Activated naive CD4-positive, alpha-beta T cell treated with anti-CD3 and anti-CD28 coated beads, Interleukin-2, amount 10 ng/mL, durations not matched to agents 7 days and 5 days (primary cell): ENCODE measurements around the gene NOD1.
A peak's percentile ranks its signal among the peaks of the same experiment; 100 is the strongest.
"Not testable (repeated sequence)": the region's sequence is repeated elsewhere in the genome, so short reads cannot be mapped to it uniquely, and the experiment has no call there.

ENCODE experiments used
- CTCF ChIA-PET: fragments of 350-600 bp; sonication (Branson Sonifier 250); formaldehyde crosslinking; loops from one replicate; lab custom pipeline; 2021; ENCODE audit warnings: antibody characterized with exemption; lab: Charles Lee
- DNase-seq: peaks from one replicate; pipeline ENCODE4 v3.0.0-alpha.2; 2020
- H3K27ac Mint-ChIP-seq: one replicate; pipeline ENCODE4 v1.8.0; 2021; ENCODE audit warnings: mild to moderate bottlenecking, moderate library complexity, mixed read lengths
- H3K27me3 Mint-ChIP-seq: one replicate; pipeline ENCODE4 v1.8.0; 2021; ENCODE audit warnings: mild to moderate bottlenecking, mixed read lengths
- H3K36me3 Mint-ChIP-seq: one replicate; pipeline ENCODE4 v1.8.0; 2021; ENCODE audit warnings: mixed read lengths
- H3K4me1 Mint-ChIP-seq: one replicate; pipeline ENCODE4 v1.8.0; 2021; ENCODE audit warnings: mixed read lengths
- H3K4me3 Mint-ChIP-seq: one replicate; pipeline ENCODE4 v1.8.0; 2021; ENCODE audit warnings: mild to moderate bottlenecking, moderate library complexity, mixed read lengths
- H3K9me3 Mint-ChIP-seq: one replicate; pipeline ENCODE4 v1.8.0; 2021; ENCODE audit warnings: mixed read lengths

The NOD1 gene

DNA sequence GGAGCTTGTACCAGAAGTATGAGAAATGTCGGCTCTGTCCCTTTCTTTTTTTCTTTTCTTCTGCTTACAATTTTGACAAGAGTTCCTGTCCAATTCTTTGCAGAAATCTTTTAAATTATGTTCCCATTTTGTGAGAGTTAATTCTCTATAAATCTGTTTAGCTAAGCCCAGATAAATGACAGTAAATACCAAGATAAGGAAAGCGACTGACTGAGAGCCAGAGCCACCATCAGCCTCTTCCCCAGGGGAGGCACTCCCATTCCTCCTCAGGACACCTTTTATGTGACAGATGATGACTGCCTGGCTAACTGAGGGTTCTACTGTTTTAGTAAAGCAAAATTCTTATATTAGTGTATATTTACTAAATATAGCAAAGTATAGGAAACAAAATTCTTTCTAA lies 32.9 kb upstream of the NOD1 start:
- Mint-ChIP-seq H3K27me3 (no peaks in the 10 kb centered on the region), H3K36me3 (peaks cover 3% of the 10 kb centered on the region), H3K9me3 (peaks cover 7% of the 10 kb centered on the region), H3K4me1 (no peaks in the 10 kb centered on the region), H3K27ac (no peak overlapping the region), H3K4me3 (no peak overlapping the region)
- CTCF ChIA-PET, result interaction anchor here (0.6 to 4.9 kb wide), 6 partner anchors 10 to 449 kb away, joined by 3 to 31 read pairs (median 5); no protein-coding TSS in a partner anchor
- no peak for DNase-seq

GRCh38 chr7:30510124-30511075 lies 31.8 kb upstream of the NOD1 start:
- peaks cover 7% of the 10 kb centered on the region for H3K9me3 Mint-ChIP-seq
- no peak overlapping the region for H3K4me3 Mint-ChIP-seq
- peaks cover 3% of the 10 kb centered on the region for H3K36me3 Mint-ChIP-seq
- CTCF ChIA-PET, result interaction anchor here (0.9 to 4.9 kb wide), 7 partner anchors 11 to 229 kb away, joined by 3 to 31 read pairs (median 4); no protein-coding TSS in a partner anchor
- H3K27me3 Mint-ChIP-seq, result no peaks in the 10 kb centered on the region
- H3K27ac Mint-ChIP-seq, result no peak overlapping the region
- peaks cover 6% of the 10 kb centered on the region for H3K4me1 Mint-ChIP-seq
- peak; percentile 53 for DNase-seq

DNA sequence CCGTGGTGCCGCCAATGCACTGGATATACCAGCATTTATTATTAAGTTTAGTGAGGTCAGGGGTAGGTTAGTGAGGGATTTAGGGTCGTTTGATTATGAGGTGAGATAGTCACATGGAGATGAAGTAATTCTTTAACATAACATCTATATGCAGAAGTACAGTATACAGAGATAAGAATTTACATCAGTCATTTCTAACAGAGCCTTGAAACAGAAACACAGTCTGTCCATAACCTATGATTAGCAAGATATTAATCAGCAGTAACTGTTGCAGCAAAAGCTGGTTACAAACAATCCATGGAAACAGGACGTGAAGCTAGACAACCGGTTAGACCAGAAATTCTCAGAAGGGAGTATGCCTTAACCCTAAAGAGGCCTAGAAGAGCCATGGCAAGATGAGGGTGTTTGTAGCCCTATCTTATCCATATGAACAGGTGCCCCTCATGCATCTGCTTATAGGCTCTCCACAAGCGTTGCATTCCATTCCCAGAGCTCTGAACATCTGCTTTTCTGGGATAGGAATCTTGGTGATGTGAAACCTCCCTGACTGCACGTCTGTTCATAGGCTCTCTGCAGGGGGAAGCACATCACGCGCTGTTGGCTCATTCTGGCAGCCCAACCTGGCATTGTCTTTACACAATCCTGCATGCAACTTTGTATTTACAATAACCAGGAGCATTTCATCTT lies 30.7 kb upstream of the NOD1 start:
- not testable (repeated sequence) for H3K9me3 Mint-ChIP-seq, H3K4me1 Mint-ChIP-seq, H3K4me3 Mint-ChIP-seq, H3K27ac Mint-ChIP-seq, H3K27me3 Mint-ChIP-seq, H3K36me3 Mint-ChIP-seq, DNase-seq
- CTCF ChIA-PET, result interaction anchor here (4.9 kb wide), 1 partner anchor 53 kb away, joined by 31 read pairs; no protein-coding TSS in a partner anchor

GRCh38 chr7:30507346-30507900 lies 28.8 kb upstream of the NOD1 start:
- CTCF ChIA-PET, result interaction anchor here (0.7 to 1.7 kb wide), 5 partner anchors 11 to 233 kb away, joined by 3 to 6 read pairs (median 3); no protein-coding TSS in a partner anchor
- not testable (repeated sequence) for H3K36me3 Mint-ChIP-seq, DNase-seq, H3K27ac Mint-ChIP-seq, H3K27me3 Mint-ChIP-seq, H3K9me3 Mint-ChIP-seq, H3K4me3 Mint-ChIP-seq
- peaks cover 27% of the 10 kb centered on the region for H3K4me1 Mint-ChIP-seq

GRCh38 chr7:30505174-30505697 lies 26.7 kb upstream of the NOD1 start:
- Mint-ChIP-seq H3K27ac (peak overlapping the region; percentile 82), H3K9me3 (peaks cover 7% of the 10 kb centered on the region), H3K36me3 (peaks cover 22% of the 10 kb centered on the region), H3K27me3 (no peaks in the 10 kb centered on the region), H3K4me3 (peak overlapping the region; percentile 74), H3K4me1 (peaks cover 47% of the 10 kb centered on the region)
- CTCF ChIA-PET, result interaction anchor here (1.5 kb wide), 1 partner anchor 59 kb away, joined by 5 read pairs; no protein-coding TSS in a partner anchor
- DNase-seq, result no peak

DNA sequence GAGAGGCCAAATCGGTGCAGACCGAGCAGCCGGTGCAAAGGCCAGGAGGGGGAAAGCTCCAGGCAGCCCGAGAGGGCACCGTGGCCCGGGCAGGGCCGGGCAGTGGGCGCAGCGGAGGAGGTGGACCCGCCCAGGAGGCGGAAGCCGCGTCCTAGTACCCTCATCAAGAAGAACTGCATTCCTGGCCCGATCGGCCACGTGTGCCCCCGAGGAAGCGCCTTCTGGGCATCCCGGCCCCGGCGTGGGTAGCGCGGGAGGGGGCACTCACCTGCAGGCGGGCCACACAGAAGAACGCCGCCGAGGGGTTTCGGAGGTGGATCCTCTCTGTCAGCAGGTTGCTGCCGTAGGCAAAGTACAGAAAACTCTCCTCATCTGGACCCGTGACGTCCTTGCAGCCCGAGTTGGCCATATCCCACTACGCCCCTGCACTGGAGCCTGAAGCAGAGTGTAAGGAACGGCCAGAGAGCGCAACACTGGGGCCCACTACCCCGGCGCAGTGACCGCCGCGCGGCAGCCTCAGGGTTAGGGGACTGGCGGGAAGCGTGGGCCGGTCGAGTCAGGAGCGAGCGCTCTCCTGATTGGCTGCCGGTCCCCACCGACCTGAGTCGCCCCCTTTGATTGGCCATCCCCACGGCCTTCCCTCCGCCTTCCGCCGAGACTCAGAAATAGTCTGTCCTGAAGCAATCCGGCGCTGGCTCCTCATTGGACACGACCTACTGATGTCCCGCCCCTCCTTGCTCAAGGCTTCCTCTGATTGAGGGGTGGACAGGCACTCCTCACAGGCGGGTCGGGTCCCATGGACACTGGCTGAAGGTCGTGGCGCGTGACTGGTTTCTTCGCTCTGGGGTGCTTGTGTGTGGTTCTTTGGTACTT lies 26.0 kb upstream of the NOD1 start, which contains the start of gene GGCT:
Gene GGCT, minus strand, starts transcription at position 529 of the 873 bp plus-strand sequence. Its CDS starts 120 bp downstream, at position 409.
- DNase-seq, result peak; percentile 99
- CTCF ChIA-PET, result interaction anchor here (1.5 kb wide), 1 partner anchor 60 kb away, joined by 5 read pairs; no protein-coding TSS in a partner anchor
- peak within 1 kb of the TSS; percentile 74 for H3K4me3 Mint-ChIP-seq
- H3K9me3 Mint-ChIP-seq, result peaks cover 7% of the 10 kb centered on the region
- no peaks in the 10 kb centered on the region for H3K27me3 Mint-ChIP-seq
- H3K36me3 Mint-ChIP-seq, result peaks cover 29% of the 10 kb centered on the region
- H3K4me1 Mint-ChIP-seq, result peaks cover 51% of the 10 kb centered on the region
- peak within 1 kb of the TSS; percentile 82 for H3K27ac Mint-ChIP-seq

DNA sequence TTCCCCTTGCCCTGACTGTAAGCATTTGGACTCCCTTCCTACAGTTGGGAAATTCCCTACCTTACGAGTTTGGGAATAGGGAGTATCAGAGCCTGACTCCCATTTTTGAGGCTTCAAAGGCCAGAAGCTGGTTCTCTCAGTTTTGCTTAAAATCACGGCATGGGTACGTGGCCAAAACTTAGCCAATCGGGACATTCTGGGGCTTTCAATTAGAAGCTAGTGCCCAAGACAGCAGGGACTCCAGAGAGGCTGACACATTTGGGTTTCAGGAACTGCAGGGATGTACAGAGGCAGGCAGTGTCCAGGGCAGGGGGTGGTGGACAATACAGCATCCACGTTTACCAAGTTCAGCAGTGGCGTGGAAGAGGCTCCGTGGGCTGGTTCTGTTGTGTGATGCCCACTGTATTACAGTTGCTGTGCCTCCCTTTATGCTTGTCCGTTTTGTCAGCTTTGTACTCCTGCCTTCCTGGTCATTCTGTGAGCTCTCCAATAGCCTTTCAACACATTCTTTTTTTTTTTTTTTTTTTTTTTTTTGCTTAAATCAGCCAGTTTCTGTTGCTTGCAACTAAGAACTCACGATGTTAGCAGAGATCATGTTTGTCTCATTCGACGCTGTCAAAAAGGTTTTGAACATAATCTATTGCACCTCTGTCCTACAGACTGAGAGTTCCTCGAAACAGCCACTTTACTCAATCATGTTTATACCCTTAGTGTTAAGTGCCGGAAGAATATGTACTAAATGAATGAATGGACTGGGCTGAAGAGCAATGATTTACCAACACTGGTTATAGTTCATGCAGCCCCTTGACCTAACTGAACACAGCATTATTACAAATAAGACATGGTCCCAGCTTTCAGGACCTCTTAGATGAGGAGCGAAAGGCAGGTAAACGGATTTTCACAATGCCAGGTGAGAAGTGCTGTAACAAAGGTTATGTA lies 25.0 kb upstream of the NOD1 start:
- peak overlapping the region; percentile 82 for H3K27ac Mint-ChIP-seq
- peak overlapping the region; percentile 74 for H3K4me3 Mint-ChIP-seq
- no peak for DNase-seq
- CTCF ChIA-PET, result no interaction called here
- peaks cover 7% of the 10 kb centered on the region for H3K9me3 Mint-ChIP-seq
- H3K4me1 Mint-ChIP-seq, result peaks cover 51% of the 10 kb centered on the region
- no peaks in the 10 kb centered on the region for H3K27me3 Mint-ChIP-seq
- peaks cover 34% of the 10 kb centered on the region for H3K36me3 Mint-ChIP-seq

- peak overlapping the region; percentile 24 for H3K4me3 Mint-ChIP-seq
- peaks cover 4% of the 10 kb centered on the region for H3K9me3 Mint-ChIP-seq
- peaks cover 33% of the 10 kb centered on the region for H3K36me3 Mint-ChIP-seq
- CTCF ChIA-PET, result no interaction called here
- H3K4me1 Mint-ChIP-seq, result peaks cover 51% of the 10 kb centered on the region
- no peak for DNase-seq
- H3K27ac Mint-ChIP-seq, result no peak overlapping the region
- no peaks in the 10 kb centered on the region for H3K27me3 Mint-ChIP-seq
Observed at GRCh38 chr7:30502470-30503251, 24.1 kb upstream of the NOD1 start.

DNA sequence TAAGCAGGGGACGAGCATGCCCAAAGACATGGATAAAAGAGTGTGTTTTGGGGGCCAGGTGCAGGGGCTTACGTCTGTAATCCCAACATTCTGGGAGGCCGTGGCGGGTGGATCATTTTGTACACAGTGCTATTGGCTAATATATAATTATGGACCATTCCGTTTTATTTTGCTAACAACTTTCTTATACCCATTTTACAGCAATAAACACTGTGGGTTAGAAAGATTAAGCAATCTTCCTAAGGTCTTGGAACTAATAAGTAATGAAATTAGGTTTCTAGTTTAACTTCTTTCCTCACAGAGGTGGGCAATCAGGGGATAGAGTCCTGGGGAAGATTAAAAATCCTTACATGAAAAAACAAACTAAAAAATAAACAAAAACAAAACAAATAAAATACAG lies 22.7 kb upstream of the NOD1 start:
- H3K4me1 Mint-ChIP-seq, result peaks cover 51% of the 10 kb centered on the region
- peaks cover 42% of the 10 kb centered on the region for H3K36me3 Mint-ChIP-seq
- H3K27ac Mint-ChIP-seq, result no peak overlapping the region
- CTCF ChIA-PET, result no interaction called here
- H3K4me3 Mint-ChIP-seq, result no peak overlapping the region
- H3K9me3 Mint-ChIP-seq, result no peaks in the 10 kb centered on the region
- H3K27me3 Mint-ChIP-seq, result no peaks in the 10 kb centered on the region
- DNase-seq, result no peak

GRCh38 chr7:30493228-30493627 lies 14.6 kb upstream of the NOD1 start:
- CTCF ChIA-PET, result no interaction called here
- H3K27me3 Mint-ChIP-seq, result peaks cover 22% of the 10 kb centered on the region

GRCh38 chr7:30491417-30491816 lies 12.8 kb upstream of the NOD1 start:
- Mint-ChIP-seq H3K36me3 (peaks cover 20% of the 10 kb centered on the region), H3K9me3 (peaks cover 7% of the 10 kb centered on the region), H3K27ac (no peak overlapping the region), H3K4me3 (no peak overlapping the region), H3K27me3 (peaks cover 26% of the 10 kb centered on the region), H3K4me1 (no peaks in the 10 kb centered on the region)
- no peak for DNase-seq
- CTCF ChIA-PET, result no interaction called here

More at GRCh38 chr7:30493228-30493627, 14.6 kb upstream of the NOD1 start:
- H3K4me1 Mint-ChIP-seq, result no peaks in the 10 kb centered on the region
- H3K27ac Mint-ChIP-seq, result no peak overlapping the region
- no peak for DNase-seq
- peaks cover 7% of the 10 kb centered on the region for H3K9me3 Mint-ChIP-seq
- H3K4me3 Mint-ChIP-seq, result no peak overlapping the region
- peaks cover 27% of the 10 kb centered on the region for H3K36me3 Mint-ChIP-seq
